Endothelial cell of umbilical vein (primary cell): Measurements from ENCODE around the gene QPCTL. TPM values are rescaled to one million over a fixed set of nuclear protein-coding genes. Genes with fewer than 3 reads are reported as not detected.

ENCODE experiments used
- BruUV-seq: library from RNA; stranded (reverse); fragments of 400-500 nt; replicated peaks from 2 replicates; lab custom pipeline; 2021; lab: Mats Ljungman, UMichigan
- CTCF ChIA-PET: fragments of 300-600, 350-600 bp; sonication (Branson Sonifier 250); formaldehyde crosslinking; loops from one replicate; lab custom pipeline; 2021; ENCODE audit warnings: antibody characterized with exemption, inconsistent platforms; lab: Charles Lee
- POLR2A ChIA-PET: fragments of 300-600, 350-600 bp; sonication (Branson Sonifier 250); formaldehyde crosslinking; loops from one replicate; lab custom pipeline; 2021; ENCODE audit warnings: antibody characterized with exemption, inconsistent platforms; lab: Charles Lee
- DNase-seq: peaks from one replicate; pipeline ENCODE4 v3.0.0-alpha.2; 2011; ENCODE audit warnings: low read depth, low spot score
- FAIRE-seq: peaks from 2 replicates; lab custom pipeline; 2011; peaks lifted over from hg19 to GRCh38; lab: Jason Lieb, UNC
- H2AFZ ChIP-seq: 2 replicates; pipeline ENCODE4 v1.6.0; 2012; ENCODE audit warnings: low read depth, low read length, control low read depth, inconsistent platforms
- H3K27ac ChIP-seq: 2 replicates; pipeline ENCODE4 v1.5.1; 2011; ENCODE audit warnings: low read depth, mild to moderate bottlenecking, control low read depth, low read length, moderate library complexity; ENCODE audit not compliant: insufficient read depth
- H3K27me3 ChIP-seq, 2 experiments: 2 replicates each; pipeline versions ENCODE4 v1.6.0 to v1.6.1; 2011; ENCODE audit warnings: low read length in 2 of 2, mixed read lengths in 1 of 2; ENCODE audit not compliant: control insufficient read depth in 2 of 2, insufficient read depth in 2 of 2
- H3K36me3 ChIP-seq, 2 experiments: 2 replicates in 1 of 2; 3 replicates in 1 of 2; pipeline ENCODE4 v1.5.1; 2011; ENCODE audit warnings: low read length in 2 of 2, mild to moderate bottlenecking in 1 of 2, moderate library complexity in 1 of 2; ENCODE audit not compliant: control insufficient read depth in 2 of 2, insufficient read depth in 2 of 2; ENCODE audit errors: extremely low read depth in 1 of 2
- H3K4me1 ChIP-seq: 3 replicates; pipeline ENCODE4 v1.5.1; 2011; ENCODE audit warnings: mild to moderate bottlenecking, low read length; ENCODE audit not compliant: control insufficient read depth, insufficient read depth; ENCODE audit errors: extremely low read depth
- H3K4me2 ChIP-seq: 2 replicates; pipeline ENCODE4 v1.6.1; 2011; ENCODE audit warnings: low read length, control low read depth, mixed read lengths; ENCODE audit not compliant: insufficient read depth
- H3K4me3 ChIP-seq, 3 experiments: fragments of 200-600 bp in 1 of 3; sonication (generic), shearing (Covaris generic) in 1 of 3; replicated peaks in 1 of 3; 2 replicates each; pipeline ENCODE4 v1.5.1; 2011 to 2016; ENCODE audit warnings: control low read depth in 3 of 3, low read length in 3 of 3, mild to moderate bottlenecking in 2 of 3, inconsistent platforms in 1 of 3, low read depth in 1 of 3, moderate library complexity in 1 of 3; ENCODE audit not compliant: insufficient read depth in 1 of 3
- H3K79me2 ChIP-seq: 2 replicates; pipeline ENCODE4 v1.6.0; 2012; ENCODE audit warnings: low read length, inconsistent platforms; ENCODE audit not compliant: control insufficient read depth, insufficient read depth
- H3K9ac ChIP-seq: replicated peaks from 2 replicates; pipeline ENCODE3; 2011; ENCODE audit warnings: low read length, control low read depth; ENCODE audit not compliant: insufficient read depth; ENCODE audit errors: extremely low read depth
- H3K9me1 ChIP-seq: replicated peaks from 3 replicates; pipeline ENCODE4 v1.6.0; 2011; ENCODE audit warnings: mild to moderate bottlenecking, low read length; ENCODE audit not compliant: control insufficient read depth, insufficient read depth; ENCODE audit errors: extremely low read depth
- H3K9me3 ChIP-seq: replicated peaks from 2 replicates; pipeline ENCODE4 v1.5.1; 2012; ENCODE audit warnings: low read length, inconsistent platforms; ENCODE audit not compliant: control insufficient read depth, insufficient read depth
- H4K20me1 ChIP-seq: replicated peaks from 2 replicates; pipeline ENCODE3; 2011; ENCODE audit warnings: mild to moderate bottlenecking, low read length; ENCODE audit not compliant: control insufficient read depth, insufficient read depth; ENCODE audit errors: extremely low read depth
- CTCF ChIP-seq, 2 donors: IDR thresholded peaks; 1 replicate in 1 of 2; 2 replicates in 1 of 2; pipeline ENCODE4 v1.5.1; 2011; ENCODE audit warnings: low read length in 2 of 2, mild to moderate bottlenecking in 2 of 2, moderate library complexity in 2 of 2, control low read depth in 1 of 2, inconsistent platforms in 1 of 2, low read depth in 1 of 2; ENCODE audit not compliant: insufficient read depth in 1 of 2; ENCODE audit errors: extremely low read depth in 1 of 2
- EZH2 ChIP-seq: IDR thresholded peaks from 2 replicates; pipeline ENCODE4 v1.6.1; 2012; ENCODE audit warnings: borderline replicate concordance, low read depth, mild to moderate bottlenecking, moderate library complexity, low read length, inconsistent platforms; ENCODE audit not compliant: severe bottlenecking
- FOS ChIP-seq: IDR thresholded peaks from 2 replicates; pipeline ENCODE4 v1.6.1; 2011; ENCODE audit warnings: mild to moderate bottlenecking, low read length, moderate library complexity, borderline replicate concordance; ENCODE audit not compliant: insufficient read depth
- GATA2 ChIP-seq: IDR thresholded peaks from 2 replicates; pipeline ENCODE4 v1.7.0; 2011; ENCODE audit warnings: low read depth, mild to moderate bottlenecking, moderate library complexity, mixed read lengths, low read length; ENCODE audit not compliant: insufficient read length, insufficient read depth
- JUN ChIP-seq: IDR thresholded peaks from 2 replicates; pipeline ENCODE4 v1.6.1; 2011; ENCODE audit warnings: borderline replicate concordance, low read depth; ENCODE audit not compliant: insufficient read length, insufficient read depth
- MAX ChIP-seq: IDR thresholded peaks from 2 replicates; pipeline ENCODE4 v1.6.1; 2011; ENCODE audit not compliant: insufficient read depth, insufficient read length
- MYC ChIP-seq: IDR thresholded peaks from one replicate; pipeline ENCODE4 v1.6.1; 2011; ENCODE audit warnings: mild to moderate bottlenecking, low read depth, low read length
- POLR2A ChIP-seq: IDR thresholded peaks from 2 replicates; pipeline ENCODE4 v1.6.1; 2012; ENCODE audit warnings: low read depth, mild to moderate bottlenecking, control low read depth, low read length
- POLR2AphosphoS5 ChIP-seq: IDR thresholded peaks from 2 replicates; pipeline ENCODE4 v1.6.1; 2012; ENCODE audit warnings: low read depth, mild to moderate bottlenecking, control low read depth, low read length, moderate library complexity; ENCODE audit not compliant: insufficient read depth
- dilution Hi-C: fragments of 300-500 bp; cut with MboI; formaldehyde crosslinking; loops from one replicate; pipeline ENCODE4 v1.15.0; 2019; ENCODE audit warnings: low sequenced_read_pairs; ENCODE audit not compliant: extremely low pct_ligation_motif_present
- intact Hi-C: fragments of 100-400 bp; cut with micrococcal nuclease; formaldehyde crosslinking; loops from one replicate; pipeline ENCODE4 v1.10.0; 2022
- polyA plus RNA-seq, 4 experiments: library from polyadenylated mRNA; depleted of rRNA in 3 of 4; stranded (reverse) in 3 of 4; unstranded in 1 of 4; fragments of >200 nt; gene quantifications; 2 replicates each; pipeline versions ENCODE4 v1.2.1 to v1.2.3, GENCODE V29; 2011 to 2012; ENCODE audit warnings: missing spikeins in 1 of 4
- total RNA-seq: library from RNA; stranded (reverse); gene quantifications from 2 replicates; pipeline ENCODE4 v1.2.3, GENCODE V29; 2021

QPCTL gene
- total and polyA plus RNA-seq, 2 donors (not counting 3 experiments of a cell fraction or from before 2014, with no cell fraction given) = 17.6 to 22.5 TPM

- no peak for FAIRE-seq
- Histone ChIP-seq H3K79me2 (no peaks in the 10 kb centered on the region), H3K4me2 (no peak overlapping the region)
Observed at GRCh38 chr19:45643927-45644771, 48.3 kb upstream of the QPCTL start.

More at GRCh38 chr19:45643927-45644771, 48.3 kb upstream of the QPCTL start:
- H3K9ac ChIP-seq = no peak overlapping the region
- H2AFZ ChIP-seq = no peak overlapping the region
- H3K4me3 ChIP-seq = no peak overlapping the region
- dilution Hi-C loops = no loop called here
- no peaks in the 10 kb centered on the region for H4K20me1 ChIP-seq
- no peaks in the 10 kb centered on the region for H3K27me3 ChIP-seq
- intact Hi-C loops = loop anchor here (1.0 to 5.0 kb wide), 6 partner anchors 30 to 217 kb away; partner anchors contain the start of gene OPA3
- no peak overlapping the region for H3K27ac ChIP-seq
- no peak for TF ChIP-seq FOS
- no peak for TF ChIP-seq POLR2AphosphoS5
- no peak for TF ChIP-seq JUN
- no peak for TF ChIP-seq MAX
- no peak for TF ChIP-seq EZH2
- no peak for TF ChIP-seq MYC
- TF ChIP-seq POLR2A = no peak
- no peak for TF ChIP-seq CTCF (IDR thresholded peaks at IDR 0.05; ENCODE audit: extremely low read depth in 1 of 2, insufficient read depth in 1 of 2, low read depth in 1 of 2, low read length in 2 of 2)
- no peak for TF ChIP-seq GATA2
- H3K4me1 ChIP-seq = peaks cover 33% of the 10 kb centered on the region
- DNase-seq = no peak
- ChIA-PET CTCF (interaction anchor here (0.9 to 5.3 kb wide), 11 partner anchors 12 to 165 kb away, joined by 3 to 91 read pairs (median 20); partner anchors contain the start of genes GPR4 and OPA3), POLR2A (no interaction called here)
- no peaks in the 10 kb centered on the region for H3K9me1 ChIP-seq
- no TSS peak for BruUV-seq
- H3K9me3 ChIP-seq = no peaks in the 10 kb centered on the region
- H3K36me3 ChIP-seq = no peaks in the 10 kb centered on the region
